Peyer's patch (tissue), 4 donors: Measurements from ENCODE around the gene SLITRK4. TPM values are rescaled to one million over a fixed set of nuclear protein-coding genes. Genes with fewer than 3 reads are reported as not detected.

Experiments
- DNase-seq, 3 donors: peaks; one replicate each; pipeline ENCODE4 v3.0.0-alpha.2; 2017 to 2019
- H3K27ac ChIP-seq, 4 donors: fragments of 200-600 bp; sonication (generic); one replicate each; pipeline ENCODE4 v1.5.1; 2016 to 2019
- H3K27me3 ChIP-seq, 2 donors: fragments of 200-600 bp; sonication (generic); one replicate each; pipeline ENCODE4 v1.5.1; 2019
- H3K36me3 ChIP-seq, 3 donors: fragments of 200-600 bp; sonication (generic); one replicate each; pipeline ENCODE4 v1.5.1; 2016 to 2019
- H3K4me1 ChIP-seq, 4 donors: fragments of 200-600 bp; sonication (generic); one replicate each; pipeline ENCODE4 v1.5.1; 2016 to 2019
- H3K4me3 ChIP-seq, 4 donors: fragments of 200-600 bp; sonication (generic); 1 replicate in 3 of 4; 2 replicates in 1 of 4; pipeline ENCODE4 v1.5.1; 2016 to 2019; ENCODE audit warnings: mild to moderate bottlenecking in 1 of 4
- H3K9me3 ChIP-seq, 4 donors: fragments of 200-600 bp; sonication (generic); one replicate each; pipeline ENCODE4 v1.5.1; 2016 to 2019; ENCODE audit warnings: mild to moderate bottlenecking in 1 of 4
- CTCF ChIP-seq, 6 experiments: fragments of 450-650 bp in 4 of 6; fragments of 200-600 bp in 2 of 6; sonication (generic) in 1 of 6; IDR thresholded peaks; one replicate each; pipeline ENCODE4 v1.5.1; 2017 to 2019; ENCODE audit warnings: antibody characterized with exemption in 6 of 6, mild to moderate bottlenecking in 3 of 6, moderate library complexity in 1 of 6
- POLR2A ChIP-seq, 2 donors: fragments of 450-650 bp; IDR thresholded peaks; one replicate each; pipeline ENCODE4 v1.5.1; 2017; ENCODE audit warnings: antibody characterized with exemption in 2 of 2, mild to moderate bottlenecking in 2 of 2, moderate library complexity in 2 of 2
- total RNA-seq, 4 donors: library from RNA; depleted of rRNA; stranded (reverse); fragments of >200 nt; gene quantifications; one replicate each; pipeline ENCODE4 v1.1.0, GENCODE V29; 2016

SLITRK4 gene
- total RNA-seq, 4 donors from 2014 or later, result 0.28 to 1.2 TPM; not detected in 2

GRCh38 chrX:143634309-143634662 is 1.6 kb downstream of the SLITRK4 start:
- Histone ChIP-seq H3K27me3 (no peaks in the 10 kb centered on the region), H3K9me3 (no peaks in the 10 kb centered on the region), H3K36me3 (no peaks in the 10 kb centered on the region), H3K27ac (no peak overlapping the region), H3K4me3 (peak overlapping the region in 2 of 4 donors; percentile 43 to 47), H3K4me1 (no peaks in the 10 kb centered on the region)
- DNase-seq, result peak in 1 of 3 donors; percentile 35
- TF ChIP-seq POLR2A (IDR thresholded peaks at IDR 0.05) (no peak), CTCF (IDR thresholded peaks at IDR 0.05) (no peak)

DNA sequence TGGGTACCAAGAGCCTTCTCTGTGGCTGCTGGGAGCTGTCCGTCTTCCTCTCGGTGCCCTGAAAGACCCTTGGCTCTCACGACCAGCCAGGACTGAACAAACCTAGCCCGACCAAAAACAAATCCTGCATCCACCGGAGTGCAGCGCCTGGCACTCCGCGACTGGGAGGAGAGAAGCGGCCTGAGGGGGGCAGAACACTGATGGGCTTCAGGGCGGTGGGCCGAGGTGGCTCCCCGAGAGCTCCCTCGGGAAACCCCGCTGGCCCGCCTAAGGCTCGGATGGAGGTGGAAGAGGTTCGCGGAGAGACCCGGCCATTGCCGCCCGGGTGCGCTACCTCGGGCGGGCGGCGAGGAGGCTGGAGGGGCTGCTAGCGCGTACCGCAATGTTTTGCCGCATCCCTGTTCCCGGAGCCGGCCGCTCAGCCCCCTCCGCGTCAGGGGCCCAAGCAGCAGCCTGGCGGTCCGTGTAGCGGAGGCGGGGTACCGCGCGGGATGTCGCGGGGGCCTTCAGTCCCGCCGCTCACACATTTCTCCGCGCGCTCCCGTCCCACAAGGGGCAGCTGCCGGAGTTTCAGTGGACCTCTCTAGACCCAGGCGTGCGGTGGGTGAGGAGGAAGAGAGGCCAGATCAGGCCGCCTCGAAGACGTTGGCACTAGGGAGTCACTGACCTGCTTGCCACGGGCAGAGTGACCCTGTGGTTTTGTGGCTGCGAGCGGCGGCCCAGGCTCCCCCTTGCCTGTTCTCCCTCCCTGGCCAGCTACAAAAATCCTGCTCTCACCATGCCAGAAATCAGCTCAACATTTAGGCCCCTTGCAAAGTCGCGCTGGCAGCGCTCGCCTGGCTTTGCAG is 2.2 kb downstream of the SLITRK4 start:
- no peaks in the 10 kb centered on the region for H3K9me3 ChIP-seq
- H3K27ac ChIP-seq, result no peak overlapping the region
- TF ChIP-seq POLR2A (IDR thresholded peaks at IDR 0.05), result no peak
- TF ChIP-seq CTCF (IDR thresholded peaks at IDR 0.05), result no peak
- no peaks in the 10 kb centered on the region for H3K36me3 ChIP-seq
- H3K4me3 ChIP-seq, result peak overlapping the region in 2 of 4 donors; percentile 43 to 47
- H3K4me1 ChIP-seq, result no peaks in the 10 kb centered on the region
- DNase-seq, result peak in 1 of 3 donors; percentile 25
- no peaks in the 10 kb centered on the region for H3K27me3 ChIP-seq

DNA sequence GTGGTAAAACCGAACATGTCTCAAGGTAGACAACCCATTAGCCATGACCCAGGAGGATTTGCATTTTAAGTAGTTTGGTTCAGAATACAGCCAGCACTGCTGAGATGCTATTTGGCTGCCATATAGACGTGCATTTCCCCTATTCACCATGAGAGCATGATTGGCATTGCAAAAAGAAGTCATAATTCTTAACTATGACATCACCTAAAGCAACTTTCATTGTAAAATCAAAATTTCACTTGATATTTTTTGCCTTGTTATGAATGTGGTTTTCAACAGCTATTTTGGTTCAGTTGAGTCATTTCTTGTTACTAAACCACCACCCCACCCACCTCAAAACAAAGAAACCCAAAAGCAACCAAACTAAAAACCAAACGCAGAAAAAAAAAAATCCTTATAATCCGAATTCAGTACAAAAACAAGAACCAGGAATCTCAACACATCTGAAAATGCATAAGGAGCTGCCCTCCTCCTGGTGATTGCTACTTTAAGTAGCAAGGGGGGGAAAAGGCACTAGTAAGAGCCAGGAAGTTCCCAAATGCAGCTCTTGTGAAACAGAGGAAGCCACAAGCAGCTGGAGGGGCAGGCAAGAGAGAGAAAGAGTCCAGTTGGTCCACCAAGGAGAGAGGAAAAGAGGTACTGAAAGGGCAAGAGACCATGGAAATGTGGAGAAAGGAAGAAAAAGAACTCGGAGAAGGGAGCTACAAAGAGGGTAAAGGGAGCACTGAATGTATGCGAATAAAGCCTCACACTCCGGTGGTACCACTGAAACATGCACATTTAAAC is 3.1 kb downstream of the SLITRK4 start:
- H3K27me3 ChIP-seq, result no peaks in the 10 kb centered on the region
- peak overlapping the region in 1 of 4 donors; percentile 47 for H3K4me3 ChIP-seq
- H3K4me1 ChIP-seq, result no peaks in the 10 kb centered on the region
- no peak overlapping the region for H3K27ac ChIP-seq
- no peak for DNase-seq
- H3K36me3 ChIP-seq, result no peaks in the 10 kb centered on the region
- H3K9me3 ChIP-seq, result no peaks in the 10 kb centered on the region
- TF ChIP-seq CTCF (IDR thresholded peaks at IDR 0.05) (no peak), POLR2A (IDR thresholded peaks at IDR 0.05) (no peak)

DNA sequence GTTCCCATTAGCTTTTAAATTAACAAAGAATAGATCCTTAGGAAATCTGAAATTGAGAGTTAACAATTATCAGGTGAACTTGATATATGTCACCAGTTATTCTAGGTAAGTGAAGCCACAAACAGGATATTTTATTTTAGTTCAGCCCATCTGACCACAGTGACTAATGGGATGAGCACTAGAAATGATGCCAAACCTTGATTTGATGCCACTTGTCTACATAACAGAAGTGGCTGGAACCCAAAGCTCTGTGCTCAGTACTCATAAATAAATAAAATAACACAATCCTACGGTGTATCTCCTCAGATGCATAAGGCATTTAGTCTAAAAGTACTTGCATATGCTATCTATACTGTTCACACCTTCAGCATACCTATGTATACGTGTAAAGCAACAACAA is 12.2 kb downstream of the SLITRK4 start:
- TF ChIP-seq POLR2A (IDR thresholded peaks at IDR 0.05) (no peak), CTCF (IDR thresholded peaks at IDR 0.05) (no peak)
- H3K4me1 ChIP-seq, result no peaks in the 10 kb centered on the region
- no peaks in the 10 kb centered on the region for H3K27me3 ChIP-seq
- H3K9me3 ChIP-seq, result no peaks in the 10 kb centered on the region
- DNase-seq, result no peak
- H3K4me3 ChIP-seq, result no peak overlapping the region
- H3K36me3 ChIP-seq, result no peaks in the 10 kb centered on the region
- no peak overlapping the region for H3K27ac ChIP-seq

DNA sequence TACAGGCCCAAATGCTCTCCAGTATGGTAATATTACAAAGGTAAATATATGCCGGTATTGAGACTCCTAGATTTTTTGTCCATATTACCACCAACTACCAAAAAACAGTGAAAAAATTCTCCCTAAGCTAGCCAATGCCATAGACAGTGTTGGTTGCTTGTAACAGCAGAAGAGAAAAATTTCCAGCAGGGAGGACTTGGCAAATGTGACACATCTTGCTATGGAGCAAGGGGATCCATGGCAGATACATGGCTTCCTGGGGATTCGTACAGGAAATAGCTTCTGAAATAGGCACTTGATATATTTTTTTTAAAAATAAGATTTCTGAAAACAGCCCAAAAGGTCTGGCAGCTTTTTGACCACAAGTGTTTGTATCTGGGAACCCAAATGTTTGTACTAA is 14.6 kb downstream of the SLITRK4 start:
- H3K9me3 ChIP-seq, result no peaks in the 10 kb centered on the region
- H3K4me3 ChIP-seq, result no peak overlapping the region
- TF ChIP-seq POLR2A (IDR thresholded peaks at IDR 0.05) (no peak), CTCF (IDR thresholded peaks at IDR 0.05) (no peak)
- no peaks in the 10 kb centered on the region for H3K27me3 ChIP-seq
- no peaks in the 10 kb centered on the region for H3K36me3 ChIP-seq
- no peak overlapping the region for H3K27ac ChIP-seq
- no peak for DNase-seq
- no peaks in the 10 kb centered on the region for H3K4me1 ChIP-seq
